Lung (tissue), 12 donors: Measurements from ENCODE around the gene NIPAL3. TPM values are rescaled to one million over a fixed set of nuclear protein-coding genes. Genes with fewer than 3 reads are reported as not detected.

Experiments used
- ATAC-seq: fragments of 200-7000 bp; cut with Tn5 transposase; one replicate; pipeline ENCODE4 v1.9.1; 2020; ENCODE audit warnings: moderate number of reproducible peaks; ENCODE audit not compliant: insufficient read depth, low FRiP score
- DNase-seq, 3 donors: peaks; one replicate each; pipeline ENCODE4 v3.0.0-alpha.2; 2013 to 2017
- H3K27ac ChIP-seq, 2 donors: one replicate each; pipeline ENCODE4 v1.5.1; 2013; ENCODE audit warnings: mild to moderate bottlenecking in 2 of 2, moderate library complexity in 2 of 2, control low read depth in 1 of 2, inconsistent platforms in 1 of 2, low read depth in 1 of 2, low read length in 1 of 2
- H3K27me3 ChIP-seq, 3 donors: one replicate each; pipeline ENCODE4 v1.5.1; 2013; ENCODE audit warnings: low read length in 2 of 3; ENCODE audit not compliant: control insufficient read depth in 3 of 3, insufficient read depth in 3 of 3
- H3K36me3 ChIP-seq, 4 donors: one replicate each; pipeline ENCODE4 v1.5.1; 2013; ENCODE audit warnings: low read length in 4 of 4, mild to moderate bottlenecking in 1 of 4, moderate library complexity in 1 of 4; ENCODE audit not compliant: control insufficient read depth in 4 of 4, insufficient read depth in 4 of 4
- H3K4me1 ChIP-seq, 5 donors: one replicate each; pipeline ENCODE4 v1.5.1; 2013; ENCODE audit warnings: low read length in 5 of 5, mild to moderate bottlenecking in 2 of 5, moderate library complexity in 1 of 5; ENCODE audit not compliant: control insufficient read depth in 5 of 5, insufficient read depth in 5 of 5
- H3K4me3 ChIP-seq: one replicate; pipeline ENCODE4 v1.5.1; 2013; ENCODE audit warnings: mild to moderate bottlenecking, control low read depth, moderate library complexity
- H3K9ac ChIP-seq, 2 donors: one replicate each; pipeline ENCODE4 v1.5.1; 2013; ENCODE audit warnings: low read length in 2 of 2, control low read depth in 1 of 2; ENCODE audit not compliant: insufficient read depth in 1 of 2
- H3K9me3 ChIP-seq, 4 donors: one replicate each; pipeline ENCODE4 v1.5.1; 2013; ENCODE audit warnings: low read length in 3 of 4, mild to moderate bottlenecking in 1 of 4, moderate library complexity in 1 of 4; ENCODE audit not compliant: control insufficient read depth in 4 of 4, insufficient read depth in 3 of 4
- CTCF ChIP-seq: IDR thresholded peaks from 2 replicates; pipeline ENCODE4 v1.5.1; 2012; ENCODE audit warnings: mild to moderate bottlenecking; ENCODE audit errors: control extremely low read depth, extremely low read depth
- WGBS, 2 donors: extraction: QIAGEN DNeasy Blood & Tissue Kit; methylation state at CpG; one replicate each; pipeline ENCODE4 v1.1.7; 2013; 5-methylcytosine and 5-hydroxymethylcytosine counted together
- polyA plus RNA-seq, 2 donors: library from polyadenylated mRNA; stranded (reverse); fragments of 200-250 nt; gene quantifications; one replicate each; pipeline ENCODE4 v1.2.1, GENCODE V29; 2013
- total RNA-seq, 2 donors: library from RNA; depleted of rRNA in 1 of 2; stranded (reverse); fragments of >200 nt in 1 of 2; gene quantifications; one replicate each; pipeline ENCODE4 v1.2.1, GENCODE V29; 2014 to 2021
- donor health status: control.
- donor health status: control.
- donor health status: Bipolar disorder and iron deficiency.
- donor health status: healthy.
- donor health status: DM: yes; HTN: yes; CAD: no.

The NIPAL3 gene
- total and polyA plus RNA-seq, 4 donors, result 11.9 to 31.8 (median 19.8) TPM

- Histone ChIP-seq H3K9ac (no peak overlapping the region), H3K4me3 (no peak overlapping the region), H3K27ac (no peak overlapping the region), H3K9me3 (peaks cover 0 to 2% (median 0%) of the 10 kb centered on the region in 4 donors), H3K36me3 (peaks cover 0 to 5% (median 2%) of the 10 kb centered on the region in 4 donors), H3K4me1 (no peaks in the 10 kb centered on the region), H3K27me3 (no peaks in the 10 kb centered on the region)
- no peak for ATAC-seq
- TF ChIP-seq CTCF, result no peak
- no peak for DNase-seq
- WGBS, 2 donors, result 94% methylated on average over 4 of the region's 4 CpGs
These were observed 11.8 kb upstream of the NIPAL3 start for GRCh38 chr1:24403806-24404205.

GRCh38 chr1:24406788-24407187, 8.8 kb upstream of the NIPAL3 start:
- Histone ChIP-seq H3K27ac (no peak overlapping the region), H3K4me1 (no peaks in the 10 kb centered on the region), H3K4me3 (no peak overlapping the region), H3K27me3 (no peaks in the 10 kb centered on the region), H3K36me3 (no peaks in the 10 kb centered on the region), H3K9ac (no peak overlapping the region), H3K9me3 (peaks cover 0 to 2% (median 0%) of the 10 kb centered on the region in 4 donors)
- ATAC-seq (no peak), DNase-seq (no peak)
- TF ChIP-seq CTCF, result no peak
- WGBS, 2 donors, result 36 to 51% methylated on average over 1 of the region's 1 CpG

- H3K27ac ChIP-seq, result no peak overlapping the region
- H3K9ac ChIP-seq, result no peak overlapping the region
- DNase-seq (no peak), ATAC-seq (no peak)
- TF ChIP-seq CTCF, result no peak
- H3K4me3 ChIP-seq, result no peak overlapping the region
- WGBS, 2 donors, result 78 to 84% methylated on average over 3 of the region's 3 CpGs
- no peaks in the 10 kb centered on the region for H3K27me3 ChIP-seq
- H3K9me3 ChIP-seq, result peaks cover 0 to 2% (median 0%) of the 10 kb centered on the region in 4 donors
- H3K36me3 ChIP-seq, result no peaks in the 10 kb centered on the region
- peaks cover 0 to 11% (median 0%) of the 10 kb centered on the region in 5 donors for H3K4me1 ChIP-seq
These were observed 6.1 kb upstream of the NIPAL3 start for GRCh38 chr1:24409535-24409934.

- no peaks in the 10 kb centered on the region for H3K36me3 ChIP-seq
- no peak overlapping the region for H3K9ac ChIP-seq
- DNase-seq (no peak), ATAC-seq (no peak)
- peaks cover 0 to 2% (median 0%) of the 10 kb centered on the region in 4 donors for H3K9me3 ChIP-seq
- WGBS, 2 donors, result 97% methylated on average over 7 of the region's 7 CpGs
- TF ChIP-seq CTCF, result no peak
- H3K4me3 ChIP-seq, result no peak overlapping the region
- H3K27ac ChIP-seq, result no peak overlapping the region
- peaks cover 0 to 15% (median 0%) of the 10 kb centered on the region in 5 donors for H3K4me1 ChIP-seq
- H3K27me3 ChIP-seq, result no peaks in the 10 kb centered on the region
These were observed 4.9 kb upstream of the NIPAL3 start for GRCh38 chr1:24410750-24411149.
